Activated CD8-positive, alpha-beta memory T cell treated with anti-CD3 and anti-CD28 coated beads, Interleukin-2, amount 10 ng/mL, durations not matched to agents 7 days and 5 days (primary cell): ENCODE results near the gene MTCL1. TPM values are rescaled to one million over a fixed set of nuclear protein-coding genes. Genes with fewer than 3 reads are reported as not detected.

Experiments used
- ATAC-seq: fragments of 150-1000 bp; cut with Tn5 transposase; one replicate; pipeline ENCODE4 v1.10.0; 2021; ENCODE audit warnings: moderate library complexity
- CTCF ChIA-PET: fragments of 350-600 bp; sonication (Branson Sonifier 250); formaldehyde crosslinking; loops from one replicate; lab custom pipeline; 2021; ENCODE audit warnings: antibody characterized with exemption; lab: Charles Lee
- DNase-seq: peaks from one replicate; pipeline ENCODE4 v3.0.0-alpha.2; 2020
- H3K27ac Mint-ChIP-seq: one replicate; pipeline ENCODE4 v1.8.0; 2021; ENCODE audit warnings: mild to moderate bottlenecking, mixed read lengths
- H3K27me3 Mint-ChIP-seq: one replicate; pipeline ENCODE4 v1.8.0; 2021; ENCODE audit warnings: mixed read lengths
- H3K36me3 Mint-ChIP-seq: one replicate; pipeline ENCODE4 v1.8.0; 2021; ENCODE audit warnings: mild to moderate bottlenecking, mixed read lengths
- H3K4me1 Mint-ChIP-seq: one replicate; pipeline ENCODE4 v1.8.0; 2021; ENCODE audit warnings: mixed read lengths
- H3K4me3 Mint-ChIP-seq: one replicate; pipeline ENCODE4 v1.8.0; 2021; ENCODE audit warnings: mild to moderate bottlenecking, moderate library complexity, mixed read lengths
- H3K9me3 Mint-ChIP-seq: one replicate; pipeline ENCODE4 v1.8.0; 2022; ENCODE audit warnings: low read depth, mixed read lengths
- total RNA-seq, 2 experiments: library from RNA; stranded (reverse); gene quantifications; one replicate each; pipeline ENCODE4 v1.2.3, GENCODE V29; 2021

MTCL1 gene
- total RNA-seq, 2 experiments from 2014 or later: 0.41 to 0.59 TPM

GRCh38 chr18:8792688-8793316 lies 87.4 kb downstream of the MTCL1 start:
- no peaks in the 10 kb centered on the region for H3K9me3 Mint-ChIP-seq
- DNase-seq (peak; percentile 29), ATAC-seq (no peak)
- no peaks in the 10 kb centered on the region for H3K4me1 Mint-ChIP-seq
- CTCF ChIA-PET: no interaction called here
- no peak overlapping the region for H3K4me3 Mint-ChIP-seq
- H3K36me3 Mint-ChIP-seq: no peaks in the 10 kb centered on the region
- H3K27ac Mint-ChIP-seq: no peak overlapping the region
- peaks cover 3% of the 10 kb centered on the region for H3K27me3 Mint-ChIP-seq

- CTCF ChIA-PET: no interaction called here
- no peak overlapping the region for H3K27ac Mint-ChIP-seq
- no peaks in the 10 kb centered on the region for H3K9me3 Mint-ChIP-seq
- no peak overlapping the region for H3K4me3 Mint-ChIP-seq
- H3K4me1 Mint-ChIP-seq: no peaks in the 10 kb centered on the region
- ATAC-seq: no peak
- H3K36me3 Mint-ChIP-seq: no peaks in the 10 kb centered on the region
- DNase-seq: no peak
- peaks cover 3% of the 10 kb centered on the region for H3K27me3 Mint-ChIP-seq
These were observed 88.2 kb downstream of the MTCL1 start for GRCh38 chr18:8793445-8794155.

DNA sequence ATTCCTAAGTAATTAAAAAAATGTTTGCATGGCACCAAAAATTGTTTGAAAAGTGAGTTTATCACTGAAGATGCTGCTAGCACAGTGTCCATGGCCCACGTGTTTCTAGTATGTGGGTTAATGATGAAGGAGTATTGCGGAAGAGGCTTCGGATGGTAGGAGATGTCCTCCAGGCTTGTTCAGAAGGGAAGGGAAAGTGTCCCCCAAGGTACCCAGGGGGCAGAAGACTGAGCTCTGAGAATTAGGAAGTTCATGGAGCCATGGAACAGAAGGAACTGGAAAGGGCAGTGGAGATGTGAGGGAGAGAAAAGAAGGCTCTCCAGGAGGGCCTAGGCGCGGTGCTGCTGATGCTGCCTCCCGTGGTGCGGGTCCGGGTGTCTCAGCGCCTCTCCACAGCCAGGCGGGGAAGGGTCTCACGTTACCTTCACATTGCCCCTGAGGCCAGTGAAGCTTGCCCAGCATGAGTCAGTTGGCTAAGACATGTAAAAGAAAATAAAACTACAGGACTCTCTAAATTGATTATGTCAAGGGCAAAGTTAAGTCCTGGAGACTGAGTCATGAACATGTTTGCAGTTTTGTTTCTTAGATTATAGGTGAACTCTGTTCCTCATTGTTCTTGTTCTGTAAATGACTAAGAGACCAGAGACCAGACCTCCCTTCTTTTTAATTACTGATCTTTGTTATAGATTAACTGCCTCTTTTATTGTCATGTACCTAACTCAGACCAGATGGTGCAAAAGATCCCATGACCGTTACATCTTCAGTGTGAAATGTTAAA lies 89.0 kb downstream of the MTCL1 start:
- no peak overlapping the region for H3K27ac Mint-ChIP-seq
- no peaks in the 10 kb centered on the region for H3K36me3 Mint-ChIP-seq
- H3K4me3 Mint-ChIP-seq: no peak overlapping the region
- H3K9me3 Mint-ChIP-seq: no peaks in the 10 kb centered on the region
- ATAC-seq (no peak), DNase-seq (no peak)
- CTCF ChIA-PET: no interaction called here
- H3K4me1 Mint-ChIP-seq: no peaks in the 10 kb centered on the region
- peaks cover under 1% of the 10 kb centered on the region for H3K27me3 Mint-ChIP-seq

DNA sequence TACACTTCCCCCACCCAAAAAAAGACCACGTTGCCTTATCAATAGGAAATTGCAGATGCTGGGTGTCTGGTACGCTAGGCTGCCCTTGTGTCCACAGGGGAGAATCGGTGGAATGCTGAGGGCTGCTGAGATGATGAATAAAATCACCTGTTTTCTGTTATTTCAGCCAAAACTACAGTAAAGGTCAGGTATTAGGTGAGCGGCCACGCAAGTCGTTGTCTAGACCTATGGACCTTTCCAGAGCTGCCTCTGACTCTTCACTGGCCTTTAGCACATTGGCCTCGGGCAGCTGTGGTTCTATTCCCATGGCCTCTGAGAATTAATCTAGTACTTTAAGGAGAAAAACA lies 89.6 kb downstream of the MTCL1 start:
- no peak for ATAC-seq
- CTCF ChIA-PET: no interaction called here
- no peak overlapping the region for H3K27ac Mint-ChIP-seq

GRCh38 chr18:8795586-8796325 lies 90.4 kb downstream of the MTCL1 start:
- Mint-ChIP-seq H3K9me3 (no peaks in the 10 kb centered on the region), H3K4me3 (no peak overlapping the region), H3K4me1 (no peaks in the 10 kb centered on the region), H3K27ac (no peak overlapping the region), H3K36me3 (no peaks in the 10 kb centered on the region), H3K27me3 (no peaks in the 10 kb centered on the region)
- no peak for ATAC-seq
- CTCF ChIA-PET: interaction anchor here (1.4 kb wide), 1 partner anchor 15 kb away, joined by 3 read pairs; no protein-coding TSS in a partner anchor
- no peak for DNase-seq

More for the DNA sequence above, 89.6 kb downstream of the MTCL1 start:
- H3K9me3 Mint-ChIP-seq: no peaks in the 10 kb centered on the region
- no peak for DNase-seq
- H3K4me3 Mint-ChIP-seq: no peak overlapping the region
- no peaks in the 10 kb centered on the region for H3K4me1 Mint-ChIP-seq
- H3K36me3 Mint-ChIP-seq: no peaks in the 10 kb centered on the region
- no peaks in the 10 kb centered on the region for H3K27me3 Mint-ChIP-seq

DNA sequence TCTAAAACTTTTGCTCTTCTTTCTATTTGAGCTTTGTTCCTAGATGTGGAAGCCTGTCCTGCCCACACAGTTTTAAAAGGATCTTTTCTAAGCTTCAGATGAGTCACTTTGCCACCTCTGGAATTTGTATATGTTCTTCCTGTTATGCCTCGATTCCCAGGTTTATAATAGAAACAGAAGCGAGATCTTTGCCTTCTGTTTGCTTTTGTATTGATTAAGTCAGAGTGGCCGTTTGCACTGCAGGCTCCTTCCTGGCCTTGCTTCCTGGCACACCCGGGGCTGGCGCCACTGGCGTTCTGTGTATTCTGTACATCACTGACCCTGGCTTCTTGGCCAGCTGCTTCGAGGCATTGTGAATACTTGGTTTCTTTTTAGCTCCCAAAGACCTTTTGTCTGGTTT lies 91.8 kb downstream of the MTCL1 start:
- Mint-ChIP-seq H3K27me3 (no peaks in the 10 kb centered on the region), H3K27ac (no peak overlapping the region), H3K36me3 (no peaks in the 10 kb centered on the region), H3K4me3 (no peak overlapping the region), H3K4me1 (no peaks in the 10 kb centered on the region), H3K9me3 (no peaks in the 10 kb centered on the region)
- CTCF ChIA-PET: interaction anchor here (1.1 kb wide), 1 partner anchor 30 kb away, joined by 3 read pairs; no protein-coding TSS in a partner anchor
- DNase-seq (no peak), ATAC-seq (no peak)

- DNase-seq (no peak), ATAC-seq (no peak)
- H3K9me3 Mint-ChIP-seq: no peaks in the 10 kb centered on the region
- no peaks in the 10 kb centered on the region for H3K4me1 Mint-ChIP-seq
- H3K27me3 Mint-ChIP-seq: no peaks in the 10 kb centered on the region
- no peak overlapping the region for H3K4me3 Mint-ChIP-seq
- H3K27ac Mint-ChIP-seq: no peak overlapping the region
- CTCF ChIA-PET: no interaction called here
- no peaks in the 10 kb centered on the region for H3K36me3 Mint-ChIP-seq
These were observed 93.6 kb downstream of the MTCL1 start for GRCh38 chr18:8799001-8799400.

- Mint-ChIP-seq H3K9me3 (no peaks in the 10 kb centered on the region), H3K27ac (no peak overlapping the region), H3K36me3 (no peaks in the 10 kb centered on the region), H3K4me3 (no peak overlapping the region), H3K4me1 (no peaks in the 10 kb centered on the region), H3K27me3 (no peaks in the 10 kb centered on the region)
- CTCF ChIA-PET: interaction anchor here (1.3 kb wide), 1 partner anchor 103 kb away, joined by 4 read pairs; no protein-coding TSS in a partner anchor
- no peak for ATAC-seq
- DNase-seq: no peak
These were observed 94.5 kb downstream of the MTCL1 start for GRCh38 chr18:8799596-8800441.

DNA sequence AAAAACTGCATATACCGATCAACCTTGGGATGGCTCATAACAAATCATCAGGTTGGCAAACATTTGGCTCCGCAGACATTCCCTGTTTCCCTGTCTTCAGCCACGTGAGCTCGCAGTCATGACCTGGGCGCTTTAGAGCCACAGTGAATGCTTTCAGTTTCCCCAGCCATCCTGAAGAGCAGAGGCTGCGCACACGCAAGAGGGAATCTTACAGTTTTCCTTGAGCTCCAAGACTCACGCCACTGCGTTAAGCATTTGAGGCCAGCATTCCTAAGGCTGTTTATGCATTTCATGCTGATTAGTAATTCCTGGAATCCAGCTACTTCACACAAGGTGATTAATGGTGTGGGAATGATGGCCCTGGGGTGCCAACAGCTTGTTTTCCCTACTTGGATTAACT lies 95.1 kb downstream of the MTCL1 start:
- DNase-seq: no peak
- H3K9me3 Mint-ChIP-seq: no peaks in the 10 kb centered on the region
- CTCF ChIA-PET: interaction anchor here (1.3 kb wide), 1 partner anchor 104 kb away, joined by 4 read pairs; no protein-coding TSS in a partner anchor
- no peak overlapping the region for H3K4me3 Mint-ChIP-seq
- H3K4me1 Mint-ChIP-seq: no peaks in the 10 kb centered on the region
- H3K27ac Mint-ChIP-seq: no peak overlapping the region
- H3K36me3 Mint-ChIP-seq: no peaks in the 10 kb centered on the region
- H3K27me3 Mint-ChIP-seq: peaks cover 3% of the 10 kb centered on the region
- ATAC-seq: no peak

GRCh38 chr18:8800876-8801262 lies 95.5 kb downstream of the MTCL1 start:
- no peaks in the 10 kb centered on the region for H3K4me1 Mint-ChIP-seq
- no peak for DNase-seq
- H3K9me3 Mint-ChIP-seq: no peaks in the 10 kb centered on the region
- peaks cover 3% of the 10 kb centered on the region for H3K27me3 Mint-ChIP-seq
- no peak for ATAC-seq
- no peaks in the 10 kb centered on the region for H3K36me3 Mint-ChIP-seq
- CTCF ChIA-PET: interaction anchor here (1.3 kb wide), 1 partner anchor 104 kb away, joined by 4 read pairs; no protein-coding TSS in a partner anchor
- no peak overlapping the region for H3K27ac Mint-ChIP-seq
- no peak overlapping the region for H3K4me3 Mint-ChIP-seq

DNA sequence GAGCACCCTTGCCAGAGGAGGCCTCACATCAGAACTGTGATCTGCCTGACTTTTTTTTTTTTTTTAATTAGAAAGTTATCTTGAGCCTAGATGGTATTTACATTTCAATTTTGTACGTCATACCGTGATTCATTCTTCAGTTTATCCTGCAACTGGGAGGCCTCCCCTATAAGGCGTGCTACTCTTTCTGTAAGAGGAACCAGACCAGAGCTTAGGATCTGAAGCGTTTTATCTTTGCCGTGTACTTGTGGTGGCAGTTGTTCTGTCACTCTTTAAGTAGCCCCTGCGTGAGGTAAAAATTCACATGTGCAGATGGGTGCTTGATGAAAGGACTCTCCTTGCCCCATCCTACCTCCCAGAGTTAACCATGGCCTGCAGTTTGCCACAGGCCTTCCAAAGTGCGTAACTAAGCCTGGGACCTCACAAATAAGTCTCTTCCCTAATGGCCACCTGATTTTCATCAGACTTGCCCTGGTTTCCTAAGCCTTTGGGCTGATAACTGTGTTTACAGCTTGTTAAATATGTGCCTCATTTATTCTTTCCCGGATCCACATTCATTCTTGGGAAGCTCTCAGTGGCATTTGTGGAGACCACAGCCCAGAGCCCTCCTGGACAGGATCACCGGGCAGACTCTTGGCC lies 96.0 kb downstream of the MTCL1 start:
- Mint-ChIP-seq H3K27ac (no peak overlapping the region), H3K4me3 (no peak overlapping the region), H3K36me3 (no peaks in the 10 kb centered on the region), H3K9me3 (no peaks in the 10 kb centered on the region), H3K4me1 (no peaks in the 10 kb centered on the region), H3K27me3 (peaks cover 3% of the 10 kb centered on the region)
- CTCF ChIA-PET: interaction anchor here (1.3 kb wide), 1 partner anchor 105 kb away, joined by 4 read pairs; no protein-coding TSS in a partner anchor
- DNase-seq: no peak
- ATAC-seq: no peak

- Mint-ChIP-seq H3K27me3 (peaks cover 3% of the 10 kb centered on the region), H3K36me3 (no peaks in the 10 kb centered on the region), H3K4me1 (no peaks in the 10 kb centered on the region), H3K27ac (no peak overlapping the region), H3K9me3 (no peaks in the 10 kb centered on the region), H3K4me3 (no peak overlapping the region)
- CTCF ChIA-PET: no interaction called here
- DNase-seq (no peak), ATAC-seq (no peak)
These were observed 96.8 kb downstream of the MTCL1 start for GRCh38 chr18:8802017-8802672.
